Measurements from ENCODE around the gene ECSIT.
"Not testable (repeated sequence)": the region's sequence is repeated elsewhere in the genome, so short reads cannot be mapped to it uniquely, and the experiment has no call there.

GRCh38 chr19:11565649-11565980 lies 36.7 kb upstream of the ECSIT start:
- TF ChIP-seq CTCF, POLR2A (IDR thresholded peaks at IDR 0.05): not testable (repeated sequence)
